HG02571 (cell line): ENCODE data around the gene IGSF8.

Experiments used
- ATAC-seq: cut with Tn5 transposase; IDR thresholded peaks from one replicate; pipeline ENCODE4 v1.9.1; 2021; ENCODE audit warnings: mild to moderate bottlenecking, moderate library complexity; ENCODE audit not compliant: unreplicated experiment

IGSF8 gene

DNA sequence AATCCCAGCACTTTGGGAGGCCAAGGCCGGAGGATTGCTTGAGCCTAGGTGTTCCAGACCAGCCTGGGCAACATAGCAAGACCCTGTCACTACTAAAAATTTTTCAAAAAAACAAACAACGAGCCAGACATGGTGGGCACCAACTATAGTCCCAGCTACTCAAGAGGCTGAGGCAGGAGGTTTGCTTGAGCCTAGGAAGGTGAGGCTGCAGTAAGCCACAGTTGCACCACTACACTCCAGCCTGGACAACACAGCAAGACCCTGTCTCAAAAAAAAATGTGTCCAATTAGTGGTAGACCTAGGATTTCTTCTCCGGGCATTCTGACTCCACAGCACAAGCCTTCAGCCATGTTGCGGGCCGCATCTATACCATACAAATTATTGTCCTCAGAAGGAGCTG lies 6.7 kb upstream of the IGSF8 start:
- ATAC-seq, result no peak

DNA sequence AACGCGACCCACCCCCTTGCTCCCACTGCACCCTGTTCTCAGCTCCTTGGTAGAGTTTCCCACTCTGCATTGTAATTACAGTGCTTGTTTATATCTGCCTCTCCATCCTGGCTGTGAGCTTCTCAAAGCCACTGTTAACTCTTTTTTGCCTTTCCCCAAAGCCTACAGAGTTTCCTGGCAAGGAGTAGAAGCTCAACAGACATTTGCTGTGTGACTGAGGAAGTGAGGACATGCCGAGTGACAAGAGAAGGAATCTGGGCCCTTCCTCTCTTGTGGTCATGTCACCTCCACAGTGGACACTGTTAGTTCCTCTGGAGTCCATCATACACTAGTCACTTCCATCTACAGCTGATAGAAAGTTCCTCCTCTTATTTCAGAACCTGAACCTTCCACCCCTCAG lies 6.1 kb upstream of the IGSF8 start:
- no peak for ATAC-seq

DNA sequence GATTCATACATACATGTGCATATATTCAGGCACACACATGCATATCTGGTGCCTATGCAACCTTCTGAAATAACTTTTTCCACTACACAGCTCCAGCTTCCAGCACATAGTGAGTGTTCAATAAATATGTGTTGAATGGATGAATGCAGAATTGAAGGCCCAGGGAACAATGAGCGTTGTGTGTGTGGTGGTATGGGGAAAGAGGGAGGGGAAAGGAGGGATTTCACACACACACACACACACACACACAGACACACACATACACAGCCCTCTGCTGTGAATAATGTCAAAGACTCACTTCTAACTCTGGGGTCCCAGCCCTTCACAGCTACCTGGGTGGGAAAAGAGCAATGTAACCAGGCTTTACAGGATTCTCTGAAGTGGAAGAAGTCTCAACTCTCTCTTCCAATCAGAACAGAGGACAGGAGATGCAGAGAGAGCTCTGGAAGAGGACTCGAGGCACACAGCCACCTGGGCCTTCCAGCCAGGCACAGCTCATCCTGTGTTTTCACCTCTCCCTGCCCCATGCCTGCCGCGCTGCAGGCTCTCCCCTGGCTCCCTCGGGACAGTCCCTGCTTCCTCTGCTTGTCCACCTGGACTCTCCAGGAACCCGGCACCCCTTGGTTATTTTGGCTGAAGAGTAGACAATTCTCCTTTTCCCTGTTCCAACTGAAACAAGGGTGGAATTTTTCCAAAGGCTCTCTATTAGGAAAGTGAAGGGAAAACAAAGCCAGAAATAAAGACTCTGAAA lies 5.4 kb upstream of the IGSF8 start:
- ATAC-seq, result no peak

- no peak for ATAC-seq
These were observed 3.5 kb upstream of the IGSF8 start for GRCh38 chr1:160101717-160102522.

- no peak for ATAC-seq
These were observed 2.8 kb upstream of the IGSF8 start for GRCh38 chr1:160101037-160101716.

DNA sequence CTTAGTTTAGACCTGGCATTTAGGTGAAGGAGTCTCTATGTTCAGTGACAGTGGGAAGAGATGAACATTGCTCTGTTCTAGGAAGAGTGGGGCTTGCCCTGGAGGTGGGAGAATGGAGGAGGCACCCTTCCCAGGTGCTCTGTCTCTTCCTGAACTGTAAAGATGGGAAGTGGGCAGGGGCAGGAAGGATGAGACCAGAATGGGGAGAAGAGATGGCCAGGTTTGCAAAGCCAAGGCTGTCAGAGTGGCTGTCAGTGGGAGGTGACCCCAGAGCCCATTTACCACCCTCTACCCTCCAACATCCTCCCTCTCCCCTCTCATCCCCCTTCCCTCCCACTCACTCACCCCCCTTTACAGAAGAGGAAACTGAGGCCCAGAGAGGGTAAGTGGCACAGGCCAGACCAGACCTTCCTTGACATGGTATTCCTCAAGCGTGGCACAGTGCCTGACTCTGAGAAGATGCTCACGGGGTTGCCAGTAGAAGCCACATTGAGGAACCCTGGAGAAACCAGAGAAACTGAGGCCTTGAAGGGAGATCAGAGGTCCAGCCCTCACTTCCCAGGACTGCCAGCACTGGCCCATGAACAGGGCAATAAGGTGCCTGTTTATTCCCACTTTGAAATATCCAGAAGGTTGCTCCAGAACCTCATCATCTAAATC lies 1.4 kb upstream of the IGSF8 start:
- ATAC-seq, result no peak

DNA sequence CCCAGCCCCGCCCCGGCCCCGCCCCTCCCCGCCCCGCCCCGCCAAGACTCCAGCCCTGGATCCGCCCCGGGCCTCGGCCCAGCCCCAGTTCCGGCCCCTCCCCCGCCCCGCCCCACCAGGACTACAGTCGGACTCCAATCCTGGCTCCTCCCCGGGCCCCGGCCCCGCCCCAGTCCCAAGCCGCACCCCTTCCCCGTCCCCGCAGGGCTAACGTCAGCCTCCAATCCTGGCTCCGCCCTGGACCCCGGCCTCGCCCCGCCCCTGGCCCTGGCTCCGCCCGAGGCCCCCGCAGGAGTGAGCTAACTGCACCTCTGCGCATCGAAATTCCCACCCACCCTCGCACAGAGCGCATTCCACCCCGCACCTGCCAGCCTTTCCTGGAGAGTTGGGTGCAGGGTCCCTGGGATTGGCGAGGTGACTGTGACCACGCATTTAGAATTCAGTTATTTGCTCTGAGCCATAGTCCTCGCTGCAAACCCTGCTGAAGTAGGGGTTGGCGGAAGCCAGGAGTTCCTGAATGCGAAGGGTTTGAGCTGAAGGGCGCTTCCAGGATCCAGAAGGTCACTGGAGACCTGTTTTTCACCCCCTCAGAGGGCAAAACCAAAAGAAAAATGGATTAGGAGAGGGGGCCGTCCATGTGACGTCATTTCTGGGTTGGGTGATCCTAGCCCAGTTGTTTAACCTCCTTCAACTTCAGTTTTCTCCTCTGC lies 588 bp upstream of the IGSF8 start:
- peak; percentile 77 for ATAC-seq

GRCh38 chr1:160097151-160097910 lies 1.1 kb downstream of the IGSF8 start:
- ATAC-seq, result no peak

GRCh38 chr1:160096274-160097116 lies 1.9 kb downstream of the IGSF8 start:
- ATAC-seq, result no peak

- no peak for ATAC-seq
These were observed 2.9 kb downstream of the IGSF8 start for GRCh38 chr1:160095382-160096105.

- ATAC-seq, result no peak
These were observed 3.6 kb downstream of the IGSF8 start for GRCh38 chr1:160094806-160095205.

DNA sequence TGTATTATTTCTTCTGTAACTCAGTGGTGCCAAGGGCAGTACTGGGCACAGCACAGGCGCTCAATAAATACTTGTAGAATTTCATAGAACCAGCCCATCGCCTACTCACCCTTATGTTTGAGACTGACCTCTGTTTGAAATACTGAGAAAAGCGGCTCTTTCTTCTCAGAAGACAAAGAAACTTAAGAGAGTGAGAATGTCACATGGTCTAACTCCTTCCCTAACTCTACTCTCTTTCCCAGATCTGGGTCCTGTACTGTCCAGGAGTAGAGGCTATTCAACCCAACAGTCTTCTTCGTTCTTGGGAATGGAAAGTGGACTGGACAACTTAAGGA lies 4.2 kb downstream of the IGSF8 start:
- no peak for ATAC-seq

- ATAC-seq, result no peak
These were observed 4.7 kb downstream of the IGSF8 start for GRCh38 chr1:160093624-160094290.

- no peak for ATAC-seq
These were observed 5.4 kb downstream of the IGSF8 start for GRCh38 chr1:160093069-160093395.

GRCh38 chr1:160092366-160093068 lies 5.9 kb downstream of the IGSF8 start:
- ATAC-seq, result no peak

DNA sequence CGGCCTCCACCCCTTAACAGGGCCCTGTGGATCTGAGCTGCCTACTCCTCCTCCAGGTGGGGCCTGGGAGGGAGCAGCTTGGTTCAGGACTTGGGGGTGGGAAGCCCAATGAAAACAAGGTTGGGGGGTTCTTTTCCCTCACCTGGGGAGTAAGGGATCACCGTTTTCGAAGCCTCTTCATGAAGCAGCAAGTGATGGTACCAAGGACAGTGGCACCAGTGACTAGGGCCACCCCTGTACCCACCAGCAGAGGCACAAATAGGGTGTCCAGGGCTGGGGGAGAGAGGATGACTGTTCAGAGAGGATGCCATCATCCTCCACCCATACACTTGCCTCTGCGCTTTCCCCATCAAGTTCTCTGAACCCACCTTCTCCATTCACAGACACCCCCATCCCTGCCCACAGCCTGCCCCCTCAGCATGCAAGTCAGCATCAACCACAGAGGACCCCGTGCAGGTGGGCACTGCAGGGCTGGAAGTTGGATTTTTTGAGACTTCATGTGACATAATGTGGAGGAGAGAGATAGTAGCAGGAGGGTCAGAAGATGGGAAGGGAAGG lies 6.7 kb downstream of the IGSF8 start:
- ATAC-seq, result no peak

DNA sequence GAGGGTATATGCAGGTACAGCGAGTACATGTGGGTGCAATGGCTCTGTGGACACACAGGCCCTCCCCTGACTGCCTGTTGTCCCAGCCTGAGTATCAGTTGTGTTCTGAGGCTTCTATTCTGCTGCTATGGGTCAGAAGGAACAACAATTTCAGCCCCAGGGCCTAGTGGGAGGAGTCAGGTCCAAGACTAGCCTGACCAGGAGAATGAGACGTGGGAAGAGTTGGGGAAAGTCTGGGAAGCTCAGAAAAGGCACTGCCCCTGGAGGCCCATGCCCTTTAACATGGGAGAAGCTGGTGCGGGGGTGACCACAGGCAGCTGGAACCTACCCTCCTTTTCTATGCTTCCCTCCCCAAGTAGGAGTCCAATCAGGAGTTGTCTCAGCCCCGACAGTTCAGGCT lies 7.7 kb downstream of the IGSF8 start:
- no peak for ATAC-seq
